ENCODE data around the gene MYBPC2. TPM values are rescaled to one million over a fixed set of nuclear protein-coding genes. Genes with fewer than 3 reads are reported as not detected.
"Not testable (repeated sequence)": the region's sequence is repeated elsewhere in the genome, so short reads cannot be mapped to it uniquely, and the experiment has no call there.

MYBPC2 gene
- total RNA-seq, 2 donors from 2014 or later, result 0.05 TPM; not detected in 1

GRCh38 chr19:50422397-50423278 is 10.1 kb upstream of the MYBPC2 start:
- intact Hi-C loops (cut with DNase I), result no loop called here

GRCh38 chr19:50423279-50424113 is 9.2 kb upstream of the MYBPC2 start:
- DNase-seq (ENCODE audit: low spot score), result no peak
- intact Hi-C loops (cut with DNase I), result no loop called here

More at GRCh38 chr19:50422397-50423278, 10.1 kb upstream of the MYBPC2 start:
- no peak for DNase-seq (ENCODE audit: low spot score)

GRCh38 chr19:50425581-50425980 is 7.1 kb upstream of the MYBPC2 start:
- DNase-seq (ENCODE audit: low spot score), result no peak
- intact Hi-C loops (cut with DNase I), result no loop called here

GRCh38 chr19:50427318-50427925 is 5.3 kb upstream of the MYBPC2 start:
- no peak for DNase-seq (ENCODE audit: low spot score)
- intact Hi-C loops (cut with DNase I), result no loop called here

- peak; percentile 98 for DNase-seq (ENCODE audit: low spot score)
- intact Hi-C loops (cut with DNase I), result no loop called here
These were observed 4.7 kb upstream of the MYBPC2 start for GRCh38 chr19:50427997-50428425.

GRCh38 chr19:50428772-50429463 is 3.8 kb upstream of the MYBPC2 start:
- no peak for DNase-seq (ENCODE audit: low spot score)
- intact Hi-C loops (cut with DNase I), result no loop called here

- no peak for DNase-seq (ENCODE audit: low spot score)
- intact Hi-C loops (cut with DNase I), result no loop called here
These were observed 1.8 kb upstream of the MYBPC2 start for GRCh38 chr19:50430888-50431342.

- peak; percentile 95 for DNase-seq (ENCODE audit: low spot score)
- intact Hi-C loops (cut with DNase I), result no loop called here
These were observed 1.1 kb upstream of the MYBPC2 start for GRCh38 chr19:50431343-50432220.

GRCh38 chr19:50433201-50434180 is 799 bp downstream of the MYBPC2 start:
- DNase-seq (ENCODE audit: low spot score), result no peak
- intact Hi-C loops (cut with DNase I), result no loop called here

- intact Hi-C loops (cut with DNase I), result no loop called here
These were observed 1.8 kb downstream of the MYBPC2 start for GRCh38 chr19:50434525-50434924.

GRCh38 chr19:50435221-50435620 is 2.5 kb downstream of the MYBPC2 start:
- intact Hi-C loops (cut with DNase I), result no loop called here

More at GRCh38 chr19:50434525-50434924, 1.8 kb downstream of the MYBPC2 start:
- DNase-seq (ENCODE audit: low spot score), result no peak

GRCh38 chr19:50435627-50436026 is 2.9 kb downstream of the MYBPC2 start:
- no peak for DNase-seq (ENCODE audit: low spot score)
- intact Hi-C loops (cut with DNase I), result no loop called here

More at GRCh38 chr19:50435221-50435620, 2.5 kb downstream of the MYBPC2 start:
- DNase-seq (ENCODE audit: low spot score), result no peak

GRCh38 chr19:50437862-50438449 is 5.3 kb downstream of the MYBPC2 start:
- no peak for DNase-seq (ENCODE audit: low spot score)
- intact Hi-C loops (cut with DNase I), result no loop called here

GRCh38 chr19:50439130-50439529 is 6.4 kb downstream of the MYBPC2 start:
- DNase-seq (ENCODE audit: low spot score); intact Hi-C loops (cut with DNase I): not testable (repeated sequence)

GRCh38 chr19:50444059-50444458 is 11.4 kb downstream of the MYBPC2 start:
- no peak for DNase-seq (ENCODE audit: low spot score)
- intact Hi-C loops (cut with DNase I), result no loop called here

- no peak for DNase-seq (ENCODE audit: low spot score)
- intact Hi-C loops (cut with DNase I), result no loop called here
These were observed 14.4 kb downstream of the MYBPC2 start for GRCh38 chr19:50447053-50447452.

- no peak for DNase-seq (ENCODE audit: low spot score)
- intact Hi-C loops (cut with DNase I), result no loop called here
These were observed 15.1 kb downstream of the MYBPC2 start for GRCh38 chr19:50447750-50448149.

Data from posterior vena cava (tissue), 2 donors.